A673 (cell line): Measurements from ENCODE around the gene CSRP3.

Experiments used
- EZH2 ChIP-seq: fragments of 200-600 bp; sonication (generic); IDR thresholded peaks from 2 replicates; pipeline ENCODE4 v1.6.1; 2017; ENCODE audit warnings: borderline replicate concordance, low read depth, mild to moderate bottlenecking, mixed read lengths, antibody characterized with exemption, low read length; ENCODE audit not compliant: poor library complexity, severe bottlenecking
- TF ChIP-seq, protein P1 (sequence below): fragments of 300-800, 200-600 bp; sonication (generic); conservative IDR thresholded peaks from 2 replicates; pipeline ENCODE4 v1.5.1; 2017; ENCODE audit warnings: low read depth, mild to moderate bottlenecking, antibody characterized with exemption, low read length, moderate library complexity, mixed read lengths

DNA sequence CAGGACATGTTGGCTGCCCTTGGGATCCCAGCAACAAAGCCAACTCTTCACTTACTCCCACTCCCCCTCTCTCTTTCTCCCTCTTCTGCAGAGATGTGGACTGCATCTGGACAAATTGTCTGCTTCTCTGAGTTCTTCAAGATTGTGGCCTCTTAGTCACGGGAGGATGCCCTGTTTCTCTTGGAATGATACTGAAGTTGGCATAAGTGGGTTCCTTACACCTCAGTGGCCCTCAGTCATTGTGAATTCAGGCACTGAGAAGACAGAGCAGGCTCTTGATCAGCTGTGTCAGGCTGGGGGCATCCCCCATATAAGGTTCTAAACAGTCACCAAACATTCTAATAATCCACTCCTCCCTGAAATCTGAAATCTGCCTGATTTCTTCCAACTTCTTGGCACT lies 45.0 kb upstream of the CSRP3 start:
- TF ChIP-seq, protein P1, sequence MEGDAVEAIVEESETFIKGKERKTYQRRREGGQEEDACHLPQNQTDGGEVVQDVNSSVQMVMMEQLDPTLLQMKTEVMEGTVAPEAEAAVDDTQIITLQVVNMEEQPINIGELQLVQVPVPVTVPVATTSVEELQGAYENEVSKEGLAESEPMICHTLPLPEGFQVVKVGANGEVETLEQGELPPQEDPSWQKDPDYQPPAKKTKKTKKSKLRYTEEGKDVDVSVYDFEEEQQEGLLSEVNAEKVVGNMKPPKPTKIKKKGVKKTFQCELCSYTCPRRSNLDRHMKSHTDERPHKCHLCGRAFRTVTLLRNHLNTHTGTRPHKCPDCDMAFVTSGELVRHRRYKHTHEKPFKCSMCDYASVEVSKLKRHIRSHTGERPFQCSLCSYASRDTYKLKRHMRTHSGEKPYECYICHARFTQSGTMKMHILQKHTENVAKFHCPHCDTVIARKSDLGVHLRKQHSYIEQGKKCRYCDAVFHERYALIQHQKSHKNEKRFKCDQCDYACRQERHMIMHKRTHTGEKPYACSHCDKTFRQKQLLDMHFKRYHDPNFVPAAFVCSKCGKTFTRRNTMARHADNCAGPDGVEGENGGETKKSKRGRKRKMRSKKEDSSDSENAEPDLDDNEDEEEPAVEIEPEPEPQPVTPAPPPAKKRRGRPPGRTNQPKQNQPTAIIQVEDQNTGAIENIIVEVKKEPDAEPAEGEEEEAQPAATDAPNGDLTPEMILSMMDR = no peak
- no peak for TF ChIP-seq EZH2
